Upper lobe of left lung (tissue), 4 donors: ENCODE results near the gene KIF25.

ENCODE experiments used
- EP300 ChIP-seq, 4 donors: sonication (generic); formaldehyde crosslinking; IDR thresholded peaks; one replicate each; pipeline ENCODE4 v1.5.1; 2017; ENCODE audit warnings: antibody characterized with exemption in 4 of 4, control low read depth in 2 of 4
- POLR2A ChIP-seq, 4 donors: fragments of 450-650 bp; IDR thresholded peaks; one replicate each; pipeline ENCODE4 v1.5.1; 2016 to 2017; ENCODE audit warnings: antibody characterized with exemption in 4 of 4, mild to moderate bottlenecking in 2 of 4
- POLR2AphosphoS5 ChIP-seq, 2 donors: sonication (generic); formaldehyde crosslinking; IDR thresholded peaks; one replicate each; pipeline ENCODE4 v1.5.1; 2017; ENCODE audit warnings: antibody characterized with exemption in 2 of 2
- TF ChIP-seq, protein P1 (sequence below), 6 experiments: fragments of 450-650 bp in 4 of 6; fragments of 200-600 bp in 2 of 6; sonication (generic) in 2 of 6; IDR thresholded peaks; one replicate each; pipeline ENCODE4 v1.5.1; 2016 to 2019; ENCODE audit warnings: antibody characterized with exemption in 6 of 6

- TF ChIP-seq, protein P1, sequence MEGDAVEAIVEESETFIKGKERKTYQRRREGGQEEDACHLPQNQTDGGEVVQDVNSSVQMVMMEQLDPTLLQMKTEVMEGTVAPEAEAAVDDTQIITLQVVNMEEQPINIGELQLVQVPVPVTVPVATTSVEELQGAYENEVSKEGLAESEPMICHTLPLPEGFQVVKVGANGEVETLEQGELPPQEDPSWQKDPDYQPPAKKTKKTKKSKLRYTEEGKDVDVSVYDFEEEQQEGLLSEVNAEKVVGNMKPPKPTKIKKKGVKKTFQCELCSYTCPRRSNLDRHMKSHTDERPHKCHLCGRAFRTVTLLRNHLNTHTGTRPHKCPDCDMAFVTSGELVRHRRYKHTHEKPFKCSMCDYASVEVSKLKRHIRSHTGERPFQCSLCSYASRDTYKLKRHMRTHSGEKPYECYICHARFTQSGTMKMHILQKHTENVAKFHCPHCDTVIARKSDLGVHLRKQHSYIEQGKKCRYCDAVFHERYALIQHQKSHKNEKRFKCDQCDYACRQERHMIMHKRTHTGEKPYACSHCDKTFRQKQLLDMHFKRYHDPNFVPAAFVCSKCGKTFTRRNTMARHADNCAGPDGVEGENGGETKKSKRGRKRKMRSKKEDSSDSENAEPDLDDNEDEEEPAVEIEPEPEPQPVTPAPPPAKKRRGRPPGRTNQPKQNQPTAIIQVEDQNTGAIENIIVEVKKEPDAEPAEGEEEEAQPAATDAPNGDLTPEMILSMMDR (IDR thresholded peaks at IDR 0.05), result no peak
- TF ChIP-seq POLR2A (IDR thresholded peaks at IDR 0.05) (no peak), POLR2AphosphoS5 (IDR thresholded peaks at IDR 0.05) (no peak), EP300 (IDR thresholded peaks at IDR 0.05) (no peak)
Observed at GRCh38 chr6:168062346-168063289, 65.1 kb downstream of the KIF25 start.
